ELF-1 (cell line): ENCODE data around the gene C6orf136.

Source experiments
- DNase-seq: peaks from one replicate; pipeline ENCODE4 v3.0.0-alpha.2; 2016; ENCODE audit warnings: low read depth, low spot score

Gene C6orf136

GRCh38 chr6:30615958-30616810 is 30.7 kb upstream of the C6orf136 start:
- peak; percentile 74 for DNase-seq

GRCh38 chr6:30616811-30617564 is 29.9 kb upstream of the C6orf136 start, which contains the start of gene PPP1R10:
Gene PPP1R10, minus strand, starts transcription at chr6:30617243. Its CDS starts 7,299 bp downstream, at chr6:30609944.
- peak; percentile 100 for DNase-seq

GRCh38 chr6:30617565-30618269 is 29.2 kb upstream of the C6orf136 start, which contains the start of gene MRPS18B:
Gene MRPS18B, plus strand, starts transcription at chr6:30617840. Its CDS starts 26 bp downstream, at chr6:30617866.
- peak; percentile 97 for DNase-seq

GRCh38 chr6:30618270-30618797 is 28.6 kb upstream of the C6orf136 start:
- no peak for DNase-seq

GRCh38 chr6:30619561-30619960 is 27.4 kb upstream of the C6orf136 start:
- DNase-seq: no peak

- no peak for DNase-seq
Observed at GRCh38 chr6:30625511-30625910, 21.4 kb upstream of the C6orf136 start.

- DNase-seq: peak; percentile 92
Observed at GRCh38 chr6:30626484-30627366, 20.2 kb upstream of the C6orf136 start, which contains the start of gene ATAT1. Gene ATAT1, plus strand, starts transcription at chr6:30626874.

- no peak for DNase-seq
Observed at GRCh38 chr6:30635834-30636233, 11.1 kb upstream of the C6orf136 start.

GRCh38 chr6:30640481-30640880 is 6.5 kb upstream of the C6orf136 start:
- DNase-seq: no peak

GRCh38 chr6:30641048-30641447 is 5.9 kb upstream of the C6orf136 start:
- DNase-seq: no peak

- no peak for DNase-seq
Observed at GRCh38 chr6:30643656-30644055, 3.3 kb upstream of the C6orf136 start.

GRCh38 chr6:30644769-30645168 is 2.2 kb upstream of the C6orf136 start:
- no peak for DNase-seq

- no peak for DNase-seq
Observed at GRCh38 chr6:30645989-30646388, 944 bp upstream of the C6orf136 start.

GRCh38 chr6:30647242-30648116 is 546 bp downstream of the C6orf136 start:
- peak; percentile 90 for DNase-seq

GRCh38 chr6:30651143-30651542 is 4.2 kb downstream of the C6orf136 start:
- DNase-seq: no peak

GRCh38 chr6:30654798-30655742 is 8.1 kb downstream of the C6orf136 start:
- no peak for DNase-seq

GRCh38 chr6:30655743-30656094 is 8.8 kb downstream of the C6orf136 start:
- DNase-seq: no peak

- no peak for DNase-seq
Observed at GRCh38 chr6:30656513-30656912, 9.6 kb downstream of the C6orf136 start.

- DNase-seq: no peak
Observed at GRCh38 chr6:30657454-30657853, 10.5 kb downstream of the C6orf136 start.
